HL-60 (cell line): Measurements from ENCODE around the gene MRM2.

Experiments used
- DNase-seq, 2 experiments: peaks; one replicate each; pipeline ENCODE4 v3.0.0-alpha.2; 2010 to 2020; ENCODE audit warnings: low read depth in 1 of 2, low spot score in 1 of 2
- H3K27ac ChIP-seq: fragments of 250-450 bp; sonication (Bioruptor Pico); replicated peaks from 2 replicates; pipeline ENCODE4 v1.5.1; 2020; ENCODE audit warnings: mild to moderate bottlenecking, moderate library complexity
- H3K27me3 ChIP-seq: fragments of 250-450 bp; sonication (Bioruptor Pico); 2 replicates; pipeline ENCODE4 v1.5.1; 2021; ENCODE audit warnings: mild to moderate bottlenecking, moderate library complexity; ENCODE audit not compliant: insufficient read depth, poor library complexity, severe bottlenecking
- H3K4me3 ChIP-seq: replicated peaks from 2 replicates; pipeline ENCODE4 v1.5.1; 2011; ENCODE audit warnings: mild to moderate bottlenecking, control low read depth, low read length; ENCODE audit not compliant: insufficient read depth
- CTCF ChIP-seq: IDR thresholded peaks from one replicate; pipeline ENCODE4 v1.5.1; 2011; ENCODE audit warnings: low read length, control low read depth, inconsistent platforms; ENCODE audit not compliant: insufficient read depth
- GABPA ChIP-seq: IDR thresholded peaks from 2 replicates; pipeline ENCODE4 v1.6.1; 2012; ENCODE audit warnings: low read depth
- POLR2AphosphoS5 ChIP-seq: IDR thresholded peaks from 2 replicates; pipeline ENCODE4 v1.6.1; 2012; ENCODE audit warnings: low read depth
- REST ChIP-seq: IDR thresholded peaks from 2 replicates; pipeline ENCODE4 v1.6.1; 2012; ENCODE audit warnings: low read depth; ENCODE audit not compliant: insufficient replicate concordance
- SPI1 ChIP-seq: IDR thresholded peaks from 2 replicates; pipeline ENCODE4 v1.6.1; 2012; ENCODE audit warnings: low read depth, mild to moderate bottlenecking, borderline replicate concordance

Gene MRM2

GRCh38 chr7:2279896-2280295, 37.9 kb upstream of the MRM2 start:
- no peak for DNase-seq
- H3K27me3 ChIP-seq, result no peaks in the 10 kb centered on the region
- no peak for TF ChIP-seq SPI1
- no peak for TF ChIP-seq REST
- TF ChIP-seq GABPA, result no peak
- no peak for TF ChIP-seq CTCF
- TF ChIP-seq POLR2AphosphoS5, result no peak
- H3K27ac ChIP-seq, result no peak overlapping the region
- no peak overlapping the region for H3K4me3 ChIP-seq

GRCh38 chr7:2278026-2278425, 36.0 kb upstream of the MRM2 start:
- Histone ChIP-seq H3K27me3 (no peaks in the 10 kb centered on the region), H3K27ac (no peak overlapping the region), H3K4me3 (no peak overlapping the region)
- TF ChIP-seq CTCF (no peak), REST (no peak)
- DNase-seq, result no peak

GRCh38 chr7:2276107-2276506, 34.1 kb upstream of the MRM2 start:
- Histone ChIP-seq H3K27ac (no peak overlapping the region), H3K27me3 (no peaks in the 10 kb centered on the region), H3K4me3 (no peak overlapping the region)
- DNase-seq, result no peak
- no peak for TF ChIP-seq CTCF
- no peak for TF ChIP-seq GABPA
- TF ChIP-seq REST, result no peak
- no peak for TF ChIP-seq POLR2AphosphoS5
- TF ChIP-seq SPI1, result no peak
